Measurements from ENCODE around the gene SLC2A13.

DNA sequence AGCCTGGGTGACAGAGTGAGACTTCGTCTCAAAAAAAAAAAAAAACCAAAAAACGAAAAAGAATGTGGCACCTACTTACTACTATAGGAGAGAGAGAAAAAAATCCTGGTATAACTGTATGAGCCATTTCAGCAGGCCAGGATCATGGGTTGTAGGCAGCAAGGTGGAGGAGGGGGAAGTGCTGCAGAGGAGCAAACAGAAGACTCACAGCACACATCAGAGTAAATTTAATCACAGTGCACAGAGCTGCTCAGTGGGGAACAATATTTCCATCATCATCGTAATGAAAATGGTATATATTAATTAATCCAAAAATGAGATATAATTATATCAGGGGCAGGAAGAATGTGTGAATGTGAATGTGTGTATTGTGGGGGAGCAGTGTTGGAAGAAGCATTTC, 175.8 kb downstream of the SLC2A13 start:
- TF ChIP-seq EP300 (IDR thresholded peaks at IDR 0.05; ENCODE audit: borderline replicate concordance): no peak
- TF ChIP-seq, protein P1, sequence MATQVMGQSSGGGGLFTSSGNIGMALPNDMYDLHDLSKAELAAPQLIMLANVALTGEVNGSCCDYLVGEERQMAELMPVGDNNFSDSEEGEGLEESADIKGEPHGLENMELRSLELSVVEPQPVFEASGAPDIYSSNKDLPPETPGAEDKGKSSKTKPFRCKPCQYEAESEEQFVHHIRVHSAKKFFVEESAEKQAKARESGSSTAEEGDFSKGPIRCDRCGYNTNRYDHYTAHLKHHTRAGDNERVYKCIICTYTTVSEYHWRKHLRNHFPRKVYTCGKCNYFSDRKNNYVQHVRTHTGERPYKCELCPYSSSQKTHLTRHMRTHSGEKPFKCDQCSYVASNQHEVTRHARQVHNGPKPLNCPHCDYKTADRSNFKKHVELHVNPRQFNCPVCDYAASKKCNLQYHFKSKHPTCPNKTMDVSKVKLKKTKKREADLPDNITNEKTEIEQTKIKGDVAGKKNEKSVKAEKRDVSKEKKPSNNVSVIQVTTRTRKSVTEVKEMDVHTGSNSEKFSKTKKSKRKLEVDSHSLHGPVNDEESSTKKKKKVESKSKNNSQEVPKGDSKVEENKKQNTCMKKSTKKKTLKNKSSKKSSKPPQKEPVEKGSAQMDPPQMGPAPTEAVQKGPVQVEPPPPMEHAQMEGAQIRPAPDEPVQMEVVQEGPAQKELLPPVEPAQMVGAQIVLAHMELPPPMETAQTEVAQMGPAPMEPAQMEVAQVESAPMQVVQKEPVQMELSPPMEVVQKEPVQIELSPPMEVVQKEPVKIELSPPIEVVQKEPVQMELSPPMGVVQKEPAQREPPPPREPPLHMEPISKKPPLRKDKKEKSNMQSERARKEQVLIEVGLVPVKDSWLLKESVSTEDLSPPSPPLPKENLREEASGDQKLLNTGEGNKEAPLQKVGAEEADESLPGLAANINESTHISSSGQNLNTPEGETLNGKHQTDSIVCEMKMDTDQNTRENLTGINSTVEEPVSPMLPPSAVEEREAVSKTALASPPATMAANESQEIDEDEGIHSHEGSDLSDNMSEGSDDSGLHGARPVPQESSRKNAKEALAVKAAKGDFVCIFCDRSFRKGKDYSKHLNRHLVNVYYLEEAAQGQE (IDR thresholded peaks at IDR 0.05; ENCODE audit: low read depth): no peak
- TF ChIP-seq TAF1 (IDR thresholded peaks at IDR 0.05; ENCODE audit: low read depth): no peak
- TF ChIP-seq, protein P2, sequence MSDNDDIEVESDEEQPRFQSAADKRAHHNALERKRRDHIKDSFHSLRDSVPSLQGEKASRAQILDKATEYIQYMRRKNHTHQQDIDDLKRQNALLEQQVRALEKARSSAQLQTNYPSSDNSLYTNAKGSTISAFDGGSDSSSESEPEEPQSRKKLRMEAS (IDR thresholded peaks at IDR 0.05): no peak
- TF ChIP-seq CEBPB (IDR thresholded peaks at IDR 0.05): no peak
- no peak for TF ChIP-seq FOXM1 (IDR thresholded peaks at IDR 0.05; ENCODE audit: borderline replicate concordance, low read depth)
- no peak for TF ChIP-seq TEAD4 (IDR thresholded peaks at IDR 0.05)
- no peak for TF ChIP-seq YY1 (IDR thresholded peaks at IDR 0.05; ENCODE audit: low read depth)
- no peak for TF ChIP-seq CREB1 (IDR thresholded peaks at IDR 0.05; ENCODE audit: low read depth)
- TF ChIP-seq TCF12 (IDR thresholded peaks at IDR 0.05; ENCODE audit: low read depth): no peak
- TF ChIP-seq RAD21 (IDR thresholded peaks at IDR 0.05; ENCODE audit: low read depth): no peak
- TF ChIP-seq NFIC (IDR thresholded peaks at IDR 0.05): no peak
